ENCODE measurements around the gene PAIP2B. TPM values are rescaled to one million over a fixed set of nuclear protein-coding genes. Genes with fewer than 3 reads are reported as not detected.
A peak's percentile ranks its signal among the peaks of the same experiment; 100 is the strongest.

Gene PAIP2B
- total and polyA plus RNA-seq, 2 of the 4 experiments (the other 2 are of a cell fraction): 0.15 to 0.18 TPM

DNA sequence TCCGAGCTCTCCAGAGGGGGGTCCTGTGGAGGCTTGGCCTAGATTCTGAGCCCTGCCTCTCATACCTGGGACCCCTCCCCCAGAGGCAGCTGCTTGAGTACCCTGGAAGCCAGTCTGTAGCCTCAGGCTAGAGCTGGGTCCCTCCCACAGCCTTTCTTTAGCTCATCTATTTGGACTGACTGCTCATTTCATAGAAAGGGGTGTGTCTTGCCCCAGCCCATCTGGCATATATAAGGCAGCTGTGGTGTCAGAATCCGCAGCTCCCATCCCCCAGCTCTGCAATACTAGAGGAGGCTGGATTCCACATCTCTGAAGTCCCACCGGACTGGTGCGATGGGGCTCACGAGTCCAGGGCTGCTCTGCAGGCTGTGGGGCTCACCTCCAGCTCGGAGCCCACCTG, 70.3 kb downstream of the PAIP2B start:
- no peak overlapping the region for H3K4me3 ChIP-seq (ENCODE audit: insufficient read depth, low read depth, low read length)
- H4K8ac ChIP-seq (ENCODE audit: low read depth in 2 of 2, low read length in 2 of 2): no peak overlapping the region
- in situ Hi-C loops (cut with MboI; ENCODE audit: low sequenced_read_pairs) (loop anchor here (10.0 kb wide), 1 partner anchor 348 kb away; no protein-coding TSS in a partner anchor), dilution Hi-C loops (cut with HindIII; ENCODE audit: low sequenced_read_pairs, unreplicated experiment) (no loop called here), intact Hi-C loops (cut with micrococcal nuclease) (no loop called here)
- peaks cover 2% of the 10 kb centered on the region; the same call in 1 of the 2 replicates for H3K4me1 ChIP-seq (ENCODE audit: control insufficient read depth, insufficient read depth, low read length)
- peak overlapping the region; percentile 71 for H2AFZ ChIP-seq (replicated peaks; ENCODE audit: low read length, poor library complexity)
- no peak overlapping the region for H3K56ac ChIP-seq (ENCODE audit: extremely low read depth, insufficient read depth, low read length)
- H3K27ac ChIP-seq (ENCODE audit: insufficient read depth, low read length): no peak overlapping the region
- H2BK15ac ChIP-seq (ENCODE audit: low read depth, low read length): no peak overlapping the region
- no peak overlapping the region for H3K14ac ChIP-seq (replicated peaks; ENCODE audit: low read depth, low read length)
- WGBS, 2 experiments (ENCODE audit: extremely low coverage in 2 of 2, insufficient read length in 1 of 2): 20% methylated on average over 3 of the region's 6 CpGs; no CpG with 5 or more reads in 1 of the 2 experiments
- ChIA-PET CTCF (interaction anchor here (0.8 to 1.0 kb wide), 2 partner anchors 23 to 34 kb away, joined by 3 read pairs; no protein-coding TSS in a partner anchor), POLR2A (ENCODE audit: unreplicated experiment) (no interaction called here)
- no peak overlapping the region for H3K9ac ChIP-seq (ENCODE audit: low read depth, low read length)
- no TSS peak for BruUV-seq (replicated peaks)
- no peak overlapping the region for H4K91ac ChIP-seq (ENCODE audit: insufficient read depth, low read depth, low read length)
- peak overlapping the region; percentile 81 for H3K4me2 ChIP-seq (ENCODE audit: low read depth, low read length)
- H2AK9ac ChIP-seq (replicated peaks; ENCODE audit: low read depth, low read length, poor library complexity): no peak overlapping the region
- no peak for TF ChIP-seq MXI1 (IDR thresholded peaks at IDR 0.05; ENCODE audit: borderline replicate concordance, low read depth, low read length)
- no peak for TF ChIP-seq CHD1 (IDR thresholded peaks at IDR 0.05; ENCODE audit: low read depth, low read length)
- no peak for TF ChIP-seq BHLHE40 (IDR thresholded peaks at IDR 0.05; ENCODE audit: low read depth, low read length)
- no peak for TF ChIP-seq CTCF (conservative IDR thresholded peaks at IDR 0.05; ENCODE audit: low read depth, low read length)
- no peak for TF ChIP-seq RCOR1 (IDR thresholded peaks at IDR 0.05; ENCODE audit: insufficient replicate concordance, low read length)
- no peak for TF ChIP-seq SMC3 (IDR thresholded peaks at IDR 0.05; ENCODE audit: low read depth, low read length)
- TF ChIP-seq USF2 (IDR thresholded peaks at IDR 0.05; ENCODE audit: low read depth, low read length): no peak
- no peak for TF ChIP-seq RFX5 (IDR thresholded peaks at IDR 0.05; ENCODE audit: low read depth, low read length)
- TF ChIP-seq FOS (IDR thresholded peaks at IDR 0.05; ENCODE audit: low read depth, low read length): no peak
- TF ChIP-seq, protein P1, sequence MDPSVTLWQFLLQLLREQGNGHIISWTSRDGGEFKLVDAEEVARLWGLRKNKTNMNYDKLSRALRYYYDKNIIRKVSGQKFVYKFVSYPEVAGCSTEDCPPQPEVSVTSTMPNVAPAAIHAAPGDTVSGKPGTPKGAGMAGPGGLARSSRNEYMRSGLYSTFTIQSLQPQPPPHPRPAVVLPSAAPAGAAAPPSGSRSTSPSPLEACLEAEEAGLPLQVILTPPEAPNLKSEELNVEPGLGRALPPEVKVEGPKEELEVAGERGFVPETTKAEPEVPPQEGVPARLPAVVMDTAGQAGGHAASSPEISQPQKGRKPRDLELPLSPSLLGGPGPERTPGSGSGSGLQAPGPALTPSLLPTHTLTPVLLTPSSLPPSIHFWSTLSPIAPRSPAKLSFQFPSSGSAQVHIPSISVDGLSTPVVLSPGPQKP (IDR thresholded peaks at IDR 0.05; ENCODE audit: borderline replicate concordance, low read depth, low read length): no peak
- TF ChIP-seq MAFK (IDR thresholded peaks at IDR 0.05; ENCODE audit: low read depth, low read length): no peak
- TF ChIP-seq CEBPB (IDR thresholded peaks at IDR 0.05; ENCODE audit: low read depth, low read length): no peak
- no peak for TF ChIP-seq NFE2L2 (IDR thresholded peaks at IDR 0.05; ENCODE audit: low read depth, low read length)
- no peak for TF ChIP-seq POLR2A (IDR thresholded peaks at IDR 0.05; ENCODE audit: low read depth, low read length)
- H3K9me1 ChIP-seq (ENCODE audit: insufficient read depth, low read length): no peaks in the 10 kb centered on the region
- peaks cover 8% of the 10 kb centered on the region; the same call in 1 of the 2 replicates for H3K27me3 ChIP-seq (ENCODE audit: control insufficient read depth, insufficient read depth, low read length)
- H4K5ac ChIP-seq (ENCODE audit: low read depth, low read length): no peak overlapping the region
- H3K9me3 ChIP-seq (ENCODE audit: control insufficient read depth, insufficient read depth, low read length): no peaks in the 10 kb centered on the region
- no peak overlapping the region for H2BK20ac ChIP-seq (ENCODE audit: low read depth, low read length)
- ATAC-seq (ENCODE audit: low read depth) (peak; percentile 64), DNase-seq (peak; percentile 23)
- no peak overlapping the region for H3K18ac ChIP-seq (ENCODE audit: low read depth, low read length)
- H3K36me3 ChIP-seq (ENCODE audit: control insufficient read depth, insufficient read depth, low read length): no peaks in the 10 kb centered on the region
- H3K79me1 ChIP-seq (ENCODE audit: low read depth in 1 of 2, low read length in 2 of 2): no peaks in the 10 kb centered on the region
- no peak overlapping the region for H3K23ac ChIP-seq (ENCODE audit: low read depth, low read length)
- H2AK5ac ChIP-seq (ENCODE audit: low read depth, low read length): no peak overlapping the region
- no peak overlapping the region for H2BK120ac ChIP-seq (ENCODE audit: low read depth, low read length)
- no peak overlapping the region for H3K4ac ChIP-seq (ENCODE audit: low read depth, low read length)
- no peak overlapping the region for H2BK5ac ChIP-seq (ENCODE audit: low read depth, low read length, poor library complexity, severe bottlenecking)
- H4K20me1 ChIP-seq (ENCODE audit: insufficient read depth, low read length): no peaks in the 10 kb centered on the region

Measured in IMR-90 (cell line).